WTC11 (cell line): ENCODE data around the gene YOD1. TPM values are rescaled to one million over a fixed set of nuclear protein-coding genes. Genes with fewer than 3 reads are reported as not detected.

ENCODE experiments used
- ATAC-seq: fragments of 200-7000 bp; cut with Tn5 transposase; 2 replicates; pipeline ENCODE4 v1.10.0; 2021; ENCODE audit warnings: mild to moderate bottlenecking, moderate library complexity
- CTCF ChIA-PET: fragments of 300-600 bp; sonication (Branson Sonifier 250); formaldehyde crosslinking; loops from one replicate; lab custom pipeline; 2021; ENCODE audit warnings: antibody characterized with exemption; lab: Charles Lee
- POLR2A ChIA-PET: fragments of 350-600 bp; sonication (Branson Sonifier 250); formaldehyde crosslinking; loops from one replicate; lab custom pipeline; 2021; ENCODE audit warnings: antibody characterized with exemption; lab: Charles Lee
- DNase-seq: peaks from one replicate; pipeline ENCODE4 v3.0.0; 2021; ENCODE audit warnings: low spot score
- H3K27ac Mint-ChIP-seq: 2 replicates; pipeline ENCODE4 v1.8.0; 2021; ENCODE audit warnings: mixed read lengths
- H3K27me3 Mint-ChIP-seq: 2 replicates; pipeline ENCODE4 v1.8.0; 2021; ENCODE audit warnings: low read depth, mild to moderate bottlenecking, moderate library complexity, mixed read lengths
- H3K36me3 Mint-ChIP-seq: 2 replicates; pipeline ENCODE4 v1.8.0; 2021; ENCODE audit warnings: mixed read lengths
- H3K4me1 Mint-ChIP-seq: 2 replicates; pipeline ENCODE4 v1.8.0; 2022; ENCODE audit warnings: mixed read lengths
- H3K4me3 Mint-ChIP-seq: 2 replicates; pipeline ENCODE4 v1.8.0; 2021; ENCODE audit warnings: mild to moderate bottlenecking, moderate library complexity, mixed read lengths
- H3K9me3 Mint-ChIP-seq: 2 replicates; pipeline ENCODE4 v1.8.0; 2021; ENCODE audit warnings: mixed read lengths
- ESRRA ChIP-seq: sonication (generic); formaldehyde crosslinking; IDR thresholded peaks from 2 replicates; pipeline ENCODE4 v1.8.1; 2022; ENCODE audit warnings: mild to moderate bottlenecking, missing genetic modification reagents, borderline replicate concordance
- JAZF1 ChIP-seq: fragments of 250-450 bp; sonication (Bioruptor Pico); IDR thresholded peaks from 2 replicates; pipeline ENCODE4 v1.9.0; 2021; ENCODE audit warnings: moderate library complexity, mild to moderate bottlenecking, inconsistent platforms
- JUN ChIP-seq: sonication (generic); formaldehyde crosslinking; IDR thresholded peaks from 2 replicates; pipeline ENCODE4 v1.8.0; 2023; ENCODE audit warnings: mild to moderate bottlenecking, missing genetic modification reagents
- RORB ChIP-seq: fragments of 250-450 bp; sonication (Bioruptor Pico); IDR thresholded peaks from 2 replicates; pipeline ENCODE4 v1.9.0; 2021; ENCODE audit warnings: mild to moderate bottlenecking
- SOX15 ChIP-seq: fragments of 250-450 bp; sonication (Bioruptor Pico); IDR thresholded peaks from 2 replicates; pipeline ENCODE4 v1.9.0; 2021; ENCODE audit warnings: mild to moderate bottlenecking
- ZNF317 ChIP-seq: sonication (generic); formaldehyde crosslinking; IDR thresholded peaks from 2 replicates; pipeline ENCODE4 v1.8.1; 2023; ENCODE audit warnings: low read depth, mild to moderate bottlenecking, moderate library complexity, missing genetic modification reagents, borderline replicate concordance
- ZNF416 ChIP-seq: fragments of 250-450 bp; sonication (Bioruptor Pico); IDR thresholded peaks from 2 replicates; pipeline ENCODE4 v1.9.0; 2021; ENCODE audit warnings: mild to moderate bottlenecking, inconsistent platforms
- total RNA-seq: library from RNA; stranded (reverse); gene quantifications from 3 replicates; pipeline ENCODE4 v1.2.3, GENCODE V29; 2021
- TF ChIP-seq, protein P1 (sequence below): sonication (generic); formaldehyde crosslinking; IDR thresholded peaks from 2 replicates; pipeline ENCODE4 v1.8.1; 2023; ENCODE audit warnings: mild to moderate bottlenecking, missing genetic modification reagents
- TF ChIP-seq, protein P2 (sequence below): sonication (generic); formaldehyde crosslinking; IDR thresholded peaks from 2 replicates; pipeline ENCODE4 v1.8.0; 2022; ENCODE audit warnings: missing genetic modification reagents
- TF ChIP-seq, protein P3 (sequence below): sonication (generic); formaldehyde crosslinking; IDR thresholded peaks from 2 replicates; pipeline ENCODE4 v1.8.0; 2022; ENCODE audit warnings: mild to moderate bottlenecking, missing genetic modification reagents
- TF ChIP-seq, protein P4 (sequence below): sonication (generic); formaldehyde crosslinking; IDR thresholded peaks from 2 replicates; pipeline ENCODE4 v1.8.1; 2023; ENCODE audit warnings: mild to moderate bottlenecking, missing genetic modification reagents
- TF ChIP-seq, protein P5 (sequence below): fragments of 200-600 bp; IDR thresholded peaks from 2 replicates; pipeline ENCODE4 v1.8.0; 2022; ENCODE audit warnings: antibody characterized with exemption

YOD1 gene
- total RNA-seq, 1 experiment from 2014 or later = 12.0 TPM

DNA sequence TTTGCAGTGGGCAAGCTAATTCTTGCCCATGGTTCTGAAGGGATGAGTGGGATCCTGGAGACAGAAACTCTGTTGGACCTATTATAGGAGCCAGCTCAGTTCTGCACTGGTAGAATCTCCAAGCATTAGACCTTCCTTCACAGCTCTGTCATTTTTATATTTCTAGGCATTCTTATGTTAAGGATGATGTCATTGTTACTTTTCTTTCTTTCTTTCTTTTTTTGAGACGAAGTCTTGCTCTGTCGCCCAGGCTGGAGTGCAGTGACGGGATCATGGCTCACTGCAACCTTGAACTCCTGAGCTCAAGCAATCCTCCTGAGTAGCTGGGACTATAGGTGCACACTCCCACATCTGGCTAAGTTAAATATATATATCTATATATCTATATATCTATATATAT is 9.6 kb upstream of the YOD1 start:
- Mint-ChIP-seq H3K36me3 (peaks cover 46% of the 10 kb centered on the region), H3K4me3 (no peak overlapping the region), H3K27ac (no peak overlapping the region), H3K9me3 (no peaks in the 10 kb centered on the region), H3K27me3 (no peaks in the 10 kb centered on the region), H3K4me1 (peaks cover 11% of the 10 kb centered on the region; the same call in 1 of the 2 replicates)
- TF ChIP-seq, protein P1, sequence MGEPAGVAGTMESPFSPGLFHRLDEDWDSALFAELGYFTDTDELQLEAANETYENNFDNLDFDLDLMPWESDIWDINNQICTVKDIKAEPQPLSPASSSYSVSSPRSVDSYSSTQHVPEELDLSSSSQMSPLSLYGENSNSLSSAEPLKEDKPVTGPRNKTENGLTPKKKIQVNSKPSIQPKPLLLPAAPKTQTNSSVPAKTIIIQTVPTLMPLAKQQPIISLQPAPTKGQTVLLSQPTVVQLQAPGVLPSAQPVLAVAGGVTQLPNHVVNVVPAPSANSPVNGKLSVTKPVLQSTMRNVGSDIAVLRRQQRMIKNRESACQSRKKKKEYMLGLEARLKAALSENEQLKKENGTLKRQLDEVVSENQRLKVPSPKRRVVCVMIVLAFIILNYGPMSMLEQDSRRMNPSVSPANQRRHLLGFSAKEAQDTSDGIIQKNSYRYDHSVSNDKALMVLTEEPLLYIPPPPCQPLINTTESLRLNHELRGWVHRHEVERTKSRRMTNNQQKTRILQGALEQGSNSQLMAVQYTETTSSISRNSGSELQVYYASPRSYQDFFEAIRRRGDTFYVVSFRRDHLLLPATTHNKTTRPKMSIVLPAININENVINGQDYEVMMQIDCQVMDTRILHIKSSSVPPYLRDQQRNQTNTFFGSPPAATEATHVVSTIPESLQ (CRISPR knock-in tag) = no peak
- TF ChIP-seq JAZF1 (CRISPR knock-in tag) (no peak), SOX15 (CRISPR knock-in tag) (no peak), RORB (CRISPR knock-in tag) (no peak), JUN (CRISPR knock-in tag) (no peak)
- TF ChIP-seq, protein P2, sequence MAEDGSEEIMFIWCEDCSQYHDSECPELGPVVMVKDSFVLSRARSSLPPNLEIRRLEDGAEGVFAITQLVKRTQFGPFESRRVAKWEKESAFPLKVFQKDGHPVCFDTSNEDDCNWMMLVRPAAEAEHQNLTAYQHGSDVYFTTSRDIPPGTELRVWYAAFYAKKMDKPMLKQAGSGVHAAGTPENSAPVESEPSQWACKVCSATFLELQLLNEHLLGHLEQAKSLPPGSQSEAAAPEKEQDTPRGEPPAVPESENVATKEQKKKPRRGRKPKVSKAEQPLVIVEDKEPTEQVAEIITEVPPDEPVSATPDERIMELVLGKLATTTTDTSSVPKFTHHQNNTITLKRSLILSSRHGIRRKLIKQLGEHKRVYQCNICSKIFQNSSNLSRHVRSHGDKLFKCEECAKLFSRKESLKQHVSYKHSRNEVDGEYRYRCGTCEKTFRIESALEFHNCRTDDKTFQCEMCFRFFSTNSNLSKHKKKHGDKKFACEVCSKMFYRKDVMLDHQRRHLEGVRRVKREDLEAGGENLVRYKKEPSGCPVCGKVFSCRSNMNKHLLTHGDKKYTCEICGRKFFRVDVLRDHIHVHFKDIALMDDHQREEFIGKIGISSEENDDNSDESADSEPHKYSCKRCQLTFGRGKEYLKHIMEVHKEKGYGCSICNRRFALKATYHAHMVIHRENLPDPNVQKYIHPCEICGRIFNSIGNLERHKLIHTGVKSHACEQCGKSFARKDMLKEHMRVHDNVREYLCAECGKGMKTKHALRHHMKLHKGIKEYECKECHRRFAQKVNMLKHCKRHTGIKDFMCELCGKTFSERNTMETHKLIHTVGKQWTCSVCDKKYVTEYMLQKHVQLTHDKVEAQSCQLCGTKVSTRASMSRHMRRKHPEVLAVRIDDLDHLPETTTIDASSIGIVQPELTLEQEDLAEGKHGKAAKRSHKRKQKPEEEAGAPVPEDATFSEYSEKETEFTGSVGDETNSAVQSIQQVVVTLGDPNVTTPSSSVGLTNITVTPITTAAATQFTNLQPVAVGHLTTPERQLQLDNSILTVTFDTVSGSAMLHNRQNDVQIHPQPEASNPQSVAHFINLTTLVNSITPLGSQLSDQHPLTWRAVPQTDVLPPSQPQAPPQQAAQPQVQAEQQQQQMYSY (CRISPR knock-in tag) = no peak
- TF ChIP-seq, protein P3, sequence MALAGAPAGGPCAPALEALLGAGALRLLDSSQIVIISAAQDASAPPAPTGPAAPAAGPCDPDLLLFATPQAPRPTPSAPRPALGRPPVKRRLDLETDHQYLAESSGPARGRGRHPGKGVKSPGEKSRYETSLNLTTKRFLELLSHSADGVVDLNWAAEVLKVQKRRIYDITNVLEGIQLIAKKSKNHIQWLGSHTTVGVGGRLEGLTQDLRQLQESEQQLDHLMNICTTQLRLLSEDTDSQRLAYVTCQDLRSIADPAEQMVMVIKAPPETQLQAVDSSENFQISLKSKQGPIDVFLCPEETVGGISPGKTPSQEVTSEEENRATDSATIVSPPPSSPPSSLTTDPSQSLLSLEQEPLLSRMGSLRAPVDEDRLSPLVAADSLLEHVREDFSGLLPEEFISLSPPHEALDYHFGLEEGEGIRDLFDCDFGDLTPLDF (CRISPR knock-in tag) = no peak
- TF ChIP-seq, protein P4, sequence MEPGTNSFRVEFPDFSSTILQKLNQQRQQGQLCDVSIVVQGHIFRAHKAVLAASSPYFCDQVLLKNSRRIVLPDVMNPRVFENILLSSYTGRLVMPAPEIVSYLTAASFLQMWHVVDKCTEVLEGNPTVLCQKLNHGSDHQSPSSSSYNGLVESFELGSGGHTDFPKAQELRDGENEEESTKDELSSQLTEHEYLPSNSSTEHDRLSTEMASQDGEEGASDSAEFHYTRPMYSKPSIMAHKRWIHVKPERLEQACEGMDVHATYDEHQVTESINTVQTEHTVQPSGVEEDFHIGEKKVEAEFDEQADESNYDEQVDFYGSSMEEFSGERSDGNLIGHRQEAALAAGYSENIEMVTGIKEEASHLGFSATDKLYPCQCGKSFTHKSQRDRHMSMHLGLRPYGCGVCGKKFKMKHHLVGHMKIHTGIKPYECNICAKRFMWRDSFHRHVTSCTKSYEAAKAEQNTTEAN (CRISPR knock-in tag) = no peak
- ATAC-seq = no peak
- DNase-seq = no peak
- ChIA-PET POLR2A (no interaction called here), CTCF (interaction anchor here (1.3 to 1.6 kb wide), 2 partner anchors 11 to 28 kb away, joined by 4 to 5 read pairs; partner anchors contain the start of gene C1orf116)

DNA sequence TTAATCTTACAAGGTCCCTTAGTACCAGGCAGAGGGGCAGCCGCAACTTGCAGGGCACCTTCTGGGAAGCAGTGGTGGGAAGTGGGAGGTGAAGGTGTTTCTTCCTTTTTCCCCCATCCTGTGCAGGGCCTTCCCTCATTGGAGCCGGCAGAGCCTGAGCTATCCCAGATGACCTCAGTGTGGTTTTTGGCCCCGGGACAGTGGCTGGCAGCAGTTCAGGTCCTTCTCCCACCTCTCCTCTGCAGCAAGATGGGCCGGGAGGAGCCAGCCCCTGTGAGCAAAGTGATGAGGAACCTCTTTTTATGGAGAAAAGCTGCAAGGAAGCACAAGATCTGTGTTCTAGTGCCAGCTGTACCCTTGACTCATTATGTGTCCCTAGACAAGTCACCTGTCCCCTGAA is 8.9 kb upstream of the YOD1 start:
- Mint-ChIP-seq H3K4me3 (no peak overlapping the region), H3K27me3 (no peaks in the 10 kb centered on the region), H3K4me1 (peaks cover 15% of the 10 kb centered on the region), H3K36me3 (peaks cover 41% of the 10 kb centered on the region), H3K9me3 (no peaks in the 10 kb centered on the region), H3K27ac (peak overlapping the region; percentile 32; the same call in 1 of the 2 replicates)
- ATAC-seq = peak; percentile 13; the same call in 1 of the 2 replicates
- no peak for DNase-seq
- TF ChIP-seq ESRRA (CRISPR knock-in tag) (no peak), ZNF416 (CRISPR knock-in tag) (no peak), ZNF317 (no peak), RORB (CRISPR knock-in tag) (no peak)
- TF ChIP-seq, protein P5, sequence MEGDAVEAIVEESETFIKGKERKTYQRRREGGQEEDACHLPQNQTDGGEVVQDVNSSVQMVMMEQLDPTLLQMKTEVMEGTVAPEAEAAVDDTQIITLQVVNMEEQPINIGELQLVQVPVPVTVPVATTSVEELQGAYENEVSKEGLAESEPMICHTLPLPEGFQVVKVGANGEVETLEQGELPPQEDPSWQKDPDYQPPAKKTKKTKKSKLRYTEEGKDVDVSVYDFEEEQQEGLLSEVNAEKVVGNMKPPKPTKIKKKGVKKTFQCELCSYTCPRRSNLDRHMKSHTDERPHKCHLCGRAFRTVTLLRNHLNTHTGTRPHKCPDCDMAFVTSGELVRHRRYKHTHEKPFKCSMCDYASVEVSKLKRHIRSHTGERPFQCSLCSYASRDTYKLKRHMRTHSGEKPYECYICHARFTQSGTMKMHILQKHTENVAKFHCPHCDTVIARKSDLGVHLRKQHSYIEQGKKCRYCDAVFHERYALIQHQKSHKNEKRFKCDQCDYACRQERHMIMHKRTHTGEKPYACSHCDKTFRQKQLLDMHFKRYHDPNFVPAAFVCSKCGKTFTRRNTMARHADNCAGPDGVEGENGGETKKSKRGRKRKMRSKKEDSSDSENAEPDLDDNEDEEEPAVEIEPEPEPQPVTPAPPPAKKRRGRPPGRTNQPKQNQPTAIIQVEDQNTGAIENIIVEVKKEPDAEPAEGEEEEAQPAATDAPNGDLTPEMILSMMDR = no peak
- ChIA-PET CTCF (interaction anchor here (1.6 kb wide), 1 partner anchor 10 kb away, joined by 4 read pairs; no protein-coding TSS in a partner anchor), POLR2A (no interaction called here)
